ENCODE data around the gene CYP2E1.

- TF ChIP-seq CTCF (IDR thresholded peaks at IDR 0.05): no peak
- TF ChIP-seq POLR2A (IDR thresholded peaks at IDR 0.05): no peak
Measured at GRCh38 chr10:133509700-133510099, 17.5 kb upstream of the CYP2E1 start.
